Fibroblast of villous mesenchyme (primary cell): Measurements from ENCODE around the gene OLIG3. TPM values are rescaled to one million over a fixed set of nuclear protein-coding genes. Genes with fewer than 3 reads are reported as not detected.

Experiments used
- DNase-seq: peaks from one replicate; pipeline ENCODE4 v3.0.0-alpha.2; 2010; ENCODE audit warnings: low read depth
- H3K4me3 ChIP-seq: 2 replicates; pipeline ENCODE4 v1.5.1; 2011; ENCODE audit warnings: low read depth, mild to moderate bottlenecking, low read length
- total RNA-seq: library from RNA; depleted of rRNA; stranded (reverse); fragments of >200 nt; gene quantifications from 2 replicates; pipeline ENCODE4 v1.2.3, GENCODE V29; 2012
- TF ChIP-seq, protein P1 (sequence below): IDR thresholded peaks from 2 replicates; pipeline ENCODE4 v1.5.1; 2012; ENCODE audit warnings: low read depth, mild to moderate bottlenecking, low read length; ENCODE audit not compliant: insufficient read depth

The OLIG3 gene
- total RNA-seq, 1 donor: not detected

- TF ChIP-seq, protein P1, sequence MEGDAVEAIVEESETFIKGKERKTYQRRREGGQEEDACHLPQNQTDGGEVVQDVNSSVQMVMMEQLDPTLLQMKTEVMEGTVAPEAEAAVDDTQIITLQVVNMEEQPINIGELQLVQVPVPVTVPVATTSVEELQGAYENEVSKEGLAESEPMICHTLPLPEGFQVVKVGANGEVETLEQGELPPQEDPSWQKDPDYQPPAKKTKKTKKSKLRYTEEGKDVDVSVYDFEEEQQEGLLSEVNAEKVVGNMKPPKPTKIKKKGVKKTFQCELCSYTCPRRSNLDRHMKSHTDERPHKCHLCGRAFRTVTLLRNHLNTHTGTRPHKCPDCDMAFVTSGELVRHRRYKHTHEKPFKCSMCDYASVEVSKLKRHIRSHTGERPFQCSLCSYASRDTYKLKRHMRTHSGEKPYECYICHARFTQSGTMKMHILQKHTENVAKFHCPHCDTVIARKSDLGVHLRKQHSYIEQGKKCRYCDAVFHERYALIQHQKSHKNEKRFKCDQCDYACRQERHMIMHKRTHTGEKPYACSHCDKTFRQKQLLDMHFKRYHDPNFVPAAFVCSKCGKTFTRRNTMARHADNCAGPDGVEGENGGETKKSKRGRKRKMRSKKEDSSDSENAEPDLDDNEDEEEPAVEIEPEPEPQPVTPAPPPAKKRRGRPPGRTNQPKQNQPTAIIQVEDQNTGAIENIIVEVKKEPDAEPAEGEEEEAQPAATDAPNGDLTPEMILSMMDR: no peak
- no peak for DNase-seq
- H3K4me3 ChIP-seq: no peak overlapping the region
Observed at GRCh38 chr6:137471986-137472385, 22.2 kb downstream of the OLIG3 start.

GRCh38 chr6:137471497-137471896 lies 22.7 kb downstream of the OLIG3 start:
- TF ChIP-seq, protein P1: no peak

GRCh38 chr6:137467211-137467610 lies 27.0 kb downstream of the OLIG3 start:
- no peak for DNase-seq
- no peak overlapping the region for H3K4me3 ChIP-seq
- TF ChIP-seq, protein P1: no peak

More at GRCh38 chr6:137471497-137471896, 22.7 kb downstream of the OLIG3 start:
- no peak for DNase-seq
- H3K4me3 ChIP-seq: no peak overlapping the region

DNA sequence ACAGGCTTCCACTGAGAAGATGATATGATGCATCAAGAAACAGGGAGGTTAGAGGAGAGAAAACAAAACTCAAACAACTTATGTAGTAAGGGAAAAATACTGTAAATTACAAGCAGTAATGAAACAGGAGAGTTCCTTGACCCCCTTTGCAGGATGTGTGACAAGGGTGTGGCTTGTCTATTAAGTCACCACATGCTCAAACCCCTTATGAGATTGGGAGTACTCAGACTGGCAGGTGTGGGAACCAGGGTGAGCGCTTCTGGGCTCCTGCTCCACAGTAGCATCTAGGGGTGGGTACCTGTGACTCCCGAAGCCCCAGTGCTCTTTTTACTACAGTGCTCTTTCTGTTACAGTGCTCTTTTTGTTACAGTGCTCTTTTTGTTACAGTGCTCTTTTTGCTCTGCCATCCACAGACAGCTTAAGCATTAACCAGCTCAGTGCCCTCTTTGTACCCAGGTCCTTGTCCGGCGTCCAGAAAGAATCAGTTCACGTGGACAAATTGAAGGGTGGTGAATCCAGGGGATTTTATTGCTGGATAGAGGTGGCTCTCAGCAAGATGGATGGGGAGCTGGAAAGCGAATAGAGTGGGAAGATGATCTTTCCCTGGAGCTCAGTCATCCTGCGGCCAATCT lies 28.7 kb downstream of the OLIG3 start:
- TF ChIP-seq, protein P1: no peak
- no peak for DNase-seq
- H3K4me3 ChIP-seq: no peak overlapping the region

DNA sequence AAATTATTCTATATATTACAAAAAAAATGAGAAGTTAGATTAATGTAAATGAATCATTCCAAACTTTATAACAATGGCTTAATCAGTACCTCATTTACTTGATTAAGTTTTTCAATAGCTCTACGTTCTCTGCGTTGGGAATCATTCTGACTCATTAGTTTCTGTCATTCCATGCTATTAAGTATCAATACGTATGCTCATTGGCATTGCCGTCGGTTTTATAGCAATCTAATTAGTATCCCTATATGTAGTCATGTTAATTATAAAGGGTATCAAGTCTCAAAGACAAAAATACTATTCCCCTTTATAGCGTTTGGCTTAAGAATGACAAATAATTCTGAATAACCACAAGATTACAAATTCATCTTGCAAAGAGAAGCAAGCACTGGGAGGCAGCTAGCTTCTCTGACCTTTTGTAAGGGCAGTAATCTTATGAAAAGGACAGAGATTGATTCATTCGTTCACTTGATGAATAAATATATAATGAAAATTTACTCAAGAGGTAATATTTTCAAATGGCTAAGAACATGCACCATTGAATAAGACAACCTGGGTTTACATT lies 41.8 kb downstream of the OLIG3 start:
- TF ChIP-seq, protein P1: no peak
- peak; percentile 10 for DNase-seq
- H3K4me3 ChIP-seq: no peak overlapping the region

DNA sequence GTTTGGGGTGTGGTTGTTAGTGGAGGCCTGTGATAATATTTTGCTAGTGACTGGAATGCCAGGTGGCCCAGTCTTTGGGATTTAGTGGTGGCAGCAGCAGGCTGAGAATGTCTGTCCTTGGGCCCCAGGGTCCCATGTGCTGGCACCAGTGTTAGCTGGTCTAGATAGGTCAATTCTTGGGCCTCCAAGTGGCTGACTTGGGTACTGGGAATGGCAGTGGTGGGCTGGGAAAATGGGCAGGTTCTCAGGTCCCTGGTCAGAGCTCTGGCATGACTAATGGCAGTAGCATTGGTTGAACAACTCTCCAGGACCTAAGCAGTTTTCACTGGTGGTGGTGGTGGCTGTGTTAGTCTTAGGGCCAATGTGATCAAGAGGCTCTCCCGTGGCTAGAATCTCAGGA lies 50.3 kb downstream of the OLIG3 start:
- TF ChIP-seq, protein P1: no peak
- H3K4me3 ChIP-seq: no peak overlapping the region
- DNase-seq: no peak
